ENCODE results near the gene ARID3B.

Gene ARID3B

GRCh38 chr15:74603026-74603788 lies 62.2 kb downstream of the ARID3B start:
- H3K4me3 ChIP-seq (ENCODE audit: low read depth, low read length): no peak overlapping the region
- H3K27me3 ChIP-seq (ENCODE audit: insufficient read depth, low read depth, severe bottlenecking): no peaks in the 10 kb centered on the region
- TF ChIP-seq CTCF (IDR thresholded peaks at IDR 0.05; ENCODE audit: low read depth, low read length): no peak
- peaks cover 10% of the 10 kb centered on the region; the same call in 1 of the 2 replicates for H3K36me3 ChIP-seq
- no peak for DNase-seq
- no peak overlapping the region for H3K27ac ChIP-seq
- no peaks in the 10 kb centered on the region for H3K9me3 ChIP-seq (ENCODE audit: severe bottlenecking)

- no peak for TF ChIP-seq CTCF (IDR thresholded peaks at IDR 0.05; ENCODE audit: low read depth, low read length)
- no peaks in the 10 kb centered on the region for H3K9me3 ChIP-seq (ENCODE audit: severe bottlenecking)
- H3K36me3 ChIP-seq: peaks cover 3% of the 10 kb centered on the region; the same call in 1 of the 2 replicates
- H3K4me3 ChIP-seq (ENCODE audit: low read depth, low read length): no peak overlapping the region
- no peaks in the 10 kb centered on the region for H3K27me3 ChIP-seq (ENCODE audit: insufficient read depth, low read depth, severe bottlenecking)
- DNase-seq: no peak
- H3K27ac ChIP-seq: no peak overlapping the region
Observed at GRCh38 chr15:74603789-74604705, 63.0 kb downstream of the ARID3B start.

- DNase-seq: no peak
- Histone ChIP-seq H3K36me3 (no peaks in the 10 kb centered on the region), H3K9me3 (ENCODE audit: severe bottlenecking) (no peaks in the 10 kb centered on the region), H3K4me3 (ENCODE audit: low read depth, low read length) (no peak overlapping the region), H3K27me3 (ENCODE audit: insufficient read depth, low read depth, severe bottlenecking) (no peaks in the 10 kb centered on the region), H3K27ac (no peak overlapping the region)
- TF ChIP-seq CTCF (IDR thresholded peaks at IDR 0.05; ENCODE audit: low read depth, low read length): no peak
Observed at GRCh38 chr15:74604983-74605794, 64.2 kb downstream of the ARID3B start.

GRCh38 chr15:74605795-74606150 lies 64.8 kb downstream of the ARID3B start:
- no peak for TF ChIP-seq CTCF (IDR thresholded peaks at IDR 0.05; ENCODE audit: low read depth, low read length)

GRCh38 chr15:74608786-74609185 lies 67.8 kb downstream of the ARID3B start:
- Histone ChIP-seq H3K36me3 (no peaks in the 10 kb centered on the region), H3K27me3 (ENCODE audit: insufficient read depth, low read depth, severe bottlenecking) (no peaks in the 10 kb centered on the region), H3K9me3 (ENCODE audit: severe bottlenecking) (no peaks in the 10 kb centered on the region), H3K4me3 (ENCODE audit: low read depth, low read length) (no peak overlapping the region), H3K27ac (no peak overlapping the region)
- TF ChIP-seq CTCF (IDR thresholded peaks at IDR 0.05; ENCODE audit: low read depth, low read length): no peak
- no peak for DNase-seq

More at GRCh38 chr15:74605795-74606150, 64.8 kb downstream of the ARID3B start:
- H3K9me3 ChIP-seq (ENCODE audit: severe bottlenecking): no peaks in the 10 kb centered on the region
- DNase-seq: no peak
- H3K36me3 ChIP-seq: no peaks in the 10 kb centered on the region
- no peak overlapping the region for H3K4me3 ChIP-seq (ENCODE audit: low read depth, low read length)
- no peaks in the 10 kb centered on the region for H3K27me3 ChIP-seq (ENCODE audit: insufficient read depth, low read depth, severe bottlenecking)
- H3K27ac ChIP-seq: no peak overlapping the region

Measured in WERI-Rb-1 (cell line).